Hippocampal formation (tissue), 2 donors: Measurements from ENCODE around the gene SEPTIN14.
"Not testable (repeated sequence)": the region's sequence is repeated elsewhere in the genome, so short reads cannot be mapped to it uniquely, and the experiment has no call there.

Source experiments
- DNase-seq, 2 donors: peaks; one replicate each; lab custom pipeline; 2025; lab: John Stamatoyannopoulos, UW

Gene SEPTIN14

DNA sequence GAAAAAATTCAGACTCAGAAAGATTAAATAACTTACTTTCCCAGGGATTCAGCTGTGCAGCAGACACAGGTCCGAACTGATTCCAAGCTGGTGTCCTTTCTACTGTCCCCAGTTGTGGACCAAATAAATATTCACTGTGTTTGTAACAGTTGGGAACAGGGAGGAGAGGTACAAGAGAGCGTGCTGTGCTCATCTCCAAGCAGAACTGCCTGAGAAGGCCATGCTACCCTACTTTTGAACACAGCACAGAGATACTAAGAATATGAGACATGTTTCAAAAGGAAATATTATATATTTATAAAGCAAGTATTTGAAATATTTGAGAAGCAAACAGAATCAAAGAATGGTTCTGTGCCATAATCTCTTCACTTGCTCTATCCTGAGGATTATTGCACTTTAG, at the start of gene SEPTIN14:
TSS of gene SEPTIN14 (minus strand) at position 101 of the 400 bp plus-strand sequence. CDS start 756 bp downstream, outside the sequence.
- DNase-seq, result not testable (repeated sequence)

DNA sequence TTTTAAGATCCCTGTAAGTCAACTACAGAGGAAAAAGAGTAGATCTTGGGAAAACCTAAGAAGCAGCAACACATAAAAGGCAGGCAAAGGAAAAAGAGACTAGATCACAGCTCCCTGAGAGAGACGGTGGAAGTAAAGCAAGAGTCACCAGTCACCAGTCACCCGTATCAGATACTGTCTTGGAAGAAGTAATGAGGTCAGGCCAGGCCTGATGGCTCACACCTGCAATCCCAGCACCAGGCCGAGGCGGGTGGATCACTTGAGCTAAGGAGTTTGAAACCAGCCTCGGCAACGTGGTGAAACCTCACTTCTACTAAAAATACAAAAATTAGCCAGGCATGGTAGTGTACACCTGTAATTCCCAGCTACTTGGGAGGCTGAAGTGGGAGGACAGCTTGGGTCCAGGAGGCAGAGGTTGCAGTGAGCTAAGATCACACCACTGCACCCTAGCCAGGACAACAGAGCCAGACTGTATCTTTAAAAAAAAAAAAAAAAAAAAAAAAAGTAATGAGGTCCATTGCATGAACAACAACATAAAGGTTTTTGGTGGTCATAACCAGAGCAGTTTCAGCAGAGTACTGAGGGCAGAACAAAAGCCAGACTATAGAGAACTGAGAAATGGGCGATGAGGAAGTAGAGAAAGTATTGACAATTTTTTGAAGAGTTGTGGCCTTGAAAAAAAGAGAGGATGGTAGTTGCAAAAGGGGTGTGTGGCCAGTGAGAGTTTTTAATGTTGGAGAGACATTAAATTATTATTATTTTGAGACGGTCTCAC, 41.6 kb upstream of the SEPTIN14 start:
- DNase-seq, result no peak

DNA sequence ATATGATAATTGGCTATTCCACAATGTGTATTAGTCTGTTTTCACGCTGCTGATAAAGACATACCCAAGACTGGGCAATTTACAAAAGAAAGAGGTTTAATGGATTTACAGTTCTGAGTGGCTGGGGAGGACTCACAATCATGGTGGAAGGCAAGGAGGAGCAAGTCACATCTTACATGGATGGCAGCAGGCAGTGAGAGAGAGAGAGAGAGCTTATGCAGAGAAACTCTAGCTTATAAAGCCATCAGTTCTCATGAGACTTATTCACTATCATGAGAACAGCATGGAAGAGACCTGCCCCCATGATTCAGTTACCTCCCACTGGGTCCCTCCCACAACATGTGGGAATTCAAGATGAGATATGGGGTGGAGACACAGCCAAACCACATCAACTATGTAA, 38.5 kb upstream of the SEPTIN14 start:
- not testable (repeated sequence) for DNase-seq

DNA sequence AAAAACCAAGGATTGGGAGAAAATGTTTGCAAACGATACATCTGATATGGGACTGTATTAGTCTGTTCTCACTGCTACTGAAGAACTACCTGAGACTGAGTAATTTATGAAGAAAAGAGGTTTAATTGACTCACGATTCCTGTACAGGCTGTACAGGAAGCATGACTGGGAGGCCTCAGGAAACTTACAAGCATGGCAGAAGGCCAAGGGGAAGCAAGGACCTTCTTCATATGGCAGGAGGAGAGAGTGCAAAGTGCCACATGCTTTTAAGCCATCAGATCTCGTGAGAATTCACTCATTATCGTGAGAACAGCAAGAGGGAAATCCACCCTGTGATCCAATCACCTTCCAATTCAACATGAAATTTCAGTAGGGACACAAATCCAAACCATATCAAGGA, 35.7 kb upstream of the SEPTIN14 start:
- DNase-seq, result no peak

DNA sequence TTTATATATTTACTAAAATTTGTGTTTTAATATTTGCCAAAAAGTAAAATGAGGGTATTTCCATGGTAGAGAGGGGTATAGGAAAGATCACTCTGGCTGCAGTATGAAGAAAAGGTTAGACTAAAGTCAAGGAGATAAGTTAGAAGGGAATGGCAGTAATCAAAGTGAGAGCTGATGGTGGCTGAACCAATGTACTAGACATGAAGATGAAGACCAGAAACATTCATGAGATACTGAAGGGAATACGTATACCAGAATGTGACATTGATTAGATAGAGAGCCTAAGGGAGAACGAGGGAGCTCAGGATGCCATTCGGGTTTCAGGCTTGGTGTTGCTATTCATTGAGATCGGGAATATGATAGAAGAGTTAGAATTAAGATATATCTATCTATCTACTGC, 32.5 kb upstream of the SEPTIN14 start:
- DNase-seq, result no peak

DNA sequence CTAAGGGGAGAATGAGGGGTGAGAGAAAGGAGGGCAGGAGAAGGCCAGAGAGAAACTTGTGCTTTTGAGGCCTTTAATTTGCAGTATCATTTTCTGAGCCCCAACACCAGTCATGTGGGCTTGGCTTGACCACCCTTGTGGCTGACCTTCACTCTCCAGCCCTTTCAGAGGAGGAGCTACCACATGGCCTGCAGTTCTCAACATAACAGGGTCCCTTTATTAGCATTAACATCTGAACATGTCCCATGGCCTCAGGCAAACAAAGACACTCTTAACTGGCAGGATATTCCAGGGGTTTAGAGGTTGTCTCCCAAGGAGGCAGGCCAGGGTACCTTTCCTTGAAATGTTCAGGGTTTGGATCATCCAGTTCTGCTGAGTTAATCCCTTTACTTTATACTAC, 31.4 kb upstream of the SEPTIN14 start:
- DNase-seq, result no peak

DNA sequence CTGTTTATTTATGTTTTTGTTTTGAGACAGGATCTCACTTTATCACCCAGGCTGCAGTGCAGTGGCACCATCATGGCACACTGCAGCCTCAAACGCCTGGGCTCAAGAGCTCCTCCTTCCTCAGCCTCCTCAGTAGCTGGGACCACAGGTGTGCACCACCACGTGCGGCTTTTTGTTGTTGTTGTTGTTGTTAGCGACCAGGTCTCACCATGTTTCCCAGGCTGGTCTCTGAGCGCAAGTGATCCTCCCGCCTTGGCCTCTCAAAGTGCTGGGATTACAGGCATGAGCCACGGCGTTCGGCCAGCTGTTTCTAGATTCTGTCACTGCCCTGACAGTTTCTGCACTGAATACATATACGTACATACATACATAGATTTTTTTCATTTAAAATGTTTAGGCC, 25.8 kb upstream of the SEPTIN14 start:
- not testable (repeated sequence) for DNase-seq

DNA sequence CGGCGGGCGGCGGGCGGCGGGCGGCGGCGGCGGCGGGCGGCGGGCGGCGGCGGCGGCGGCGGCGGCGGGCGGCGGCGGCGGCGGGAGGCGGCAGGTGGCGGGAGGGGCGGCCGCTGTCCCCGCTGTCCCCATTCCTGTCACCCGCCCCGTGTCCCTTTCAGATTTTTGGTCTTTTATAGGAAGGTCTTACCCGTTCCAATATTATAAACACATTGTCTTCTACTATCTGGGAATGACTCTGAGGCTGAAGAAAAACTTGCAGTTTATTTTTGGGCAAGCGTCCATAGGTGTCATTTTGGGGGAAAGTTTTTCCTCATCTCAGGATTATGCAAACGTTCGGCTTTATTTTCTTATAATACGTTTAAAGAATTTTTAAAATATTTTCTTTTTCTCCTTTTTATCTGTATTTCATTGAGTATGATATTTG, 25.3 kb upstream of the SEPTIN14 start:
- DNase-seq, result no peak

DNA sequence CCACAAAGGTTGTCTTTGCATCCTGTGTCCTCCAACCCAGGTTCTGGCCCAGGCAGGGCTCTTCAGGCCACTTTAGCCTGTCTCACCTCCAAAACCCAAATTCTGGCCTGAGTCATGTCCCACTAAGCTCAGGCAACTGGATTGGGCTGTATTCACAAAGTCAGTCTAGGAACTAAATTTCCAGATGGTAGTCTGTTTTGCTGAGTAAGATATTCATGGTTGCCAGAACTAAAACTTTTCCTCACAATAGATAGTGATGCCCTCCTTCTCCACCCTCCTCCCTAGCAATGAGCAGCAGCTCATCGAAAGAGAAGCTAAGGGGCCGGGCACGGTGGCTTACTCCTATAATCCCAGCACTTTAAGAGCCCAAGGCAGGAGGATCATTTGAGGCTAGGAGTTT, 21.8 kb upstream of the SEPTIN14 start:
- DNase-seq, result no peak

DNA sequence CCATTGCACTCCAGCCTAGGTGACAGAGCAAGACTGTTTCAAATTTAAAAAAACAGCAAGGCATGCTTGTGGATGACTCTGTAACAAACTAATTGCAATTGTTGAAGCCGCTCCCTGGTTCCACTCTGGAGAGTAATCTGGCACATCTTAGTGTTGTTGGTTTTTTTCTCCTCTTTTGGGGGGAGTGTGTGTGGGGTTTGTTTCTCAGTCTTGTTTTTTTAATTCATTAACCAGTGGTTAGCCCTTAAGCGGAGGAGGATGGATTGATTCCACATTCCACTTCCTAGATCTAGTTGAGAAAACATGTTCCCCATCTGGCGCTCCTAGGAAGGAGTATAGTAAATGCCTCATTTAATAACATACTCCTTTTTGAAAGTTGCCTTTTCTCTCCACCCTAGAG, 16.1 kb upstream of the SEPTIN14 start:
- no peak for DNase-seq

DNA sequence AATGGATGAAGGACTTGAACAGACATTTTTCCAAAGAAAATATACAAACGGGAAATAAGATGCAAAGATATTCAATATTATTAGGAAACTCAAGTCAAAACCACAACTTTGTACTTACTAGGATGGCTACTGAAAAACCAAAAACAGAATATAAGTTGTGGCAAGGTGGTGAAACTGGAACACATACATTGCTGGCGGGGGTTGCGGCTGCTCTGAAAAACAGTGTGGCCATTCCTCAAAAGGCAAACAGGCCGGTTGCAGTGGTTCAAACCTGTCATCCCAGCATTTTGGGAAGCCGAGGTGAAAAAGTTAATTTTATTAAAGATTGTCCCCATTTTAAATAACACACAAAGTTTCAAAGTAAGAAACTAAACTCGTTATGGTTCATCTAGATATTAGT, 14.8 kb upstream of the SEPTIN14 start:
- DNase-seq, result no peak

DNA sequence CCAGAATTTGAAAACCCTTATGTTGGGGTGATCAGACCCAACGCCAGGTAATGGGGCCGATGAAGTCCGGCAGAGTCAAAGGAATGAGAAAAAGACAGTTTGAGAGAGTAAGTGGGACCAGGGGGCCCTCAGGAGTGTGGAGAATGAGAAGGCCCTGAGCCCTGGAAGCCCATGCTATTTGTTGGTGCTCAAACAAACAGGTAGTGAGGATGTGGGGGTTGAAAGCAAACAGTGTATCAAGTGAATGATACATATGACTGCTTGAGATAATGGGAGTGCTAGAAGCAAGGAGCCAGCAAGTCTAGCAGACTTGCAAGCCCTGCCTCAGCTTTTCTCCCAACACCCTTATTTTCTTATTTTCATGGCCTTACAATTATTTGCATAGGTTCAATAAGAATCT, 11.2 kb upstream of the SEPTIN14 start:
- DNase-seq, result no peak

DNA sequence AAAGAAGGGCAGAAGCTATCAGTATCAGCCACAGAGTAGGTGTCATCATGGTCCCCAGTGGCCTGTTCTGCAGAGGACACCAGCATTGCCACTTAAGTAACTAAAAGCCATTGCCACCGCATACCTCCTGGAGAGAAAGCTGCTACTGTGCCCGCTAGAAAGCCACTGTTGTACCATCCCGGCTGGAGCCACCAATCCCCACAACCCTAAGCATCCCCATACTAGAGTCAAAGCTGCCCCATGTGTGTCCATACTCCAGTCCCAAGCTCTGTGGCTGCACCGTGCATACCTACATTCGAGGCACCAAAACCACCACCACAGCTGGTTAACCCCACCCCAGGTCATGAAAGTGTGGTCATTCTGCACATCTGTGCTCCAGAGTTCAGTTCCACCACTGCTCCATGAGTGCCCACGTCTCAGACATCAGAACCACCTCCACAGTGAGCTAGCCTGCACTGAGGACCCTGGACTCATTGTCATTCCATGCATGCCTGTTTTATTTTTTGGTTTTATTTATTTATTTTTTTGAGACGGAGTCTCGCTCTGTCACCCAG, 9.5 kb upstream of the SEPTIN14 start:
- DNase-seq, result no peak

DNA sequence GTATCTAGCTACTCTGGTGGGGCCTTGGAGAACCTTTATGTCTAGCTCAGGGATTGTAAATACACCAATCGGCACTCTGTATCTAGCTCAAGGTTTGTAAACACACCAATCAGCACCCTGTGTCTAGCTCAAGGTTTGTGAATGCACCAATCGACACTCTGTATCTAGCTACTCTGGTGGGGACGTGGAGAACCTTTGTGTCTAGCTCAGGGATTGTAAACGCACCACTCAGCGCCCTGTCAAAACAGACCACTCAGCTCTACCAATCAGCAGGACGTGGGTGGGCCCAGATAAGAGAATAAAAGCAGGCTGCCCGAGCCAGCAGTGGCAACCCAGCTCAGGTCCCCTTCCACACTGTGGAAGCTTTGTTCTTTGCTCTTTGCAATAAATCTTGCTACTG, 6.4 kb upstream of the SEPTIN14 start:
- DNase-seq, result not testable (repeated sequence)

DNA sequence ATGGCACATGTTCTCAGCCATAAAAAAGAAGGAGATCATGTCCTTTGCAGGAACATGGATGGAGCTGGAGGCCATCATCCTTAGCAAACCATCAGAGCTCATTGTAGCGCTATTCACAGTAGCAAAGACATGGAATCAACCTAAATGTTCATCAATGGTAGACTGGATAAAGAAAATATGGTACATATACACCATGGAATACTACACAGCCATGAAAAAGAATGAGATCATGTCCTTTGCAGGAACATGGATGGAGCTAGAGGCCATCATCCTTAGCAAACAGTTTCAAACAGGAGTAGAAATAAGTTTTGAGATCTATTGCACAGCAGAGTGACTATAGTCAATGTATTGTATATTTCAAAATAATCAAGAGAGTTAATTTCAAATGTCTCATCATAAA, 17.4 kb downstream of the SEPTIN14 start:
- not testable (repeated sequence) for DNase-seq

DNA sequence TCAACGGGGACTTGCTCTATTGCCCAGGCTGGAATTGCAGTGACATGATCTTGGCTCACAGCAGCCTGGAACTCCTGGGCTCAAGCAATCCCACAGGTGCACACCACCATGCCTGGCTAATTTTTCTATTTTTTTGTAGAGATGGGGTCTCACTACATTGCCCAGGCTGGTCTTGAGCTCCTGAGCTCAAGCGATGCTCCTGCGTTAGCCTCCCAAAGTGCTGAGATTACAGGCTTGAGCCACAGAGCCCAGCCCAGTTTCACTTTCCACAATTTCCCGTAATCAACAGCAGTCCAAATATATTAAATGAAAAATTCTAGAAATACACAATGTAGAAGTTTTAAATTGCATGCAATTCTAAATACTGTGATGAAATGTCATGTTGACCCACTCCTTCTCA, 24.0 kb downstream of the SEPTIN14 start:
- DNase-seq, result no peak

DNA sequence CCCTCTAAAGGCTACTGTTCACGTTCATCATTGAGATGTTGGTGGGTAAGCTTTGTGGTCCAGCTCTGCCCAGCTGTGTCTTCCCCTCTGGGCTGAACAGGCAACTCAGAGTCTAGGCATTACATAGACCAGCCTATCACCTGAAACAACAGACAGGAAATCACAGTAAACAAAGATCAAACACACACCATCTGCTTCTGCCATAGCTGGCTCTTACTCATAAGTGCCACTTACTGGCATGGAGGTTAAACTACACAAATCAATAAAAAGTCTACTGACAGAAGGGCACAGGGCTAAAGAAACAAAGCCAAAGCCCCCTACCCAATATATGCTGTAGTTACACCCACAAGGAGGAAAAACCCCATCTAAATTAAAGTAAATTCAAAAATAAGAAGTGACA, 35.0 kb downstream of the SEPTIN14 start:
- DNase-seq, result no peak

DNA sequence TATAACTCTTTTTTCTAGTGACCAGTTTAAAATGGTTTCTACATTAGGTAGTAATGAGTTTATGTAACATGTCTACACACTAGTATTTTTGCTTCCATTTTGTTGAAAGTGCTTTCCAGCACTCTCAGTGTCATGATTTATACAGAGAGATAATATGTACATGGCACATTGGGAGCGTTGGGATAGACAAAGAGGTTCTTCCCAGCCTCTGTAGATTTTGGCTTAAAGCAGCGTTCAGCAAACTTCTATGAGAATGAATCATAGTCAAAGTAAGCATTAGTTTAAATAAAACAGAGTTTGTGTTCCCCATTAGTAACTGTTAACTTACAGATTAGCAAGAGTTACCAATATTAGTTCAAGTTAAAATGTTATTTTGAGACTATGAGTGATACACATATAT, 43.9 kb downstream of the SEPTIN14 start:
- DNase-seq, result no peak

DNA sequence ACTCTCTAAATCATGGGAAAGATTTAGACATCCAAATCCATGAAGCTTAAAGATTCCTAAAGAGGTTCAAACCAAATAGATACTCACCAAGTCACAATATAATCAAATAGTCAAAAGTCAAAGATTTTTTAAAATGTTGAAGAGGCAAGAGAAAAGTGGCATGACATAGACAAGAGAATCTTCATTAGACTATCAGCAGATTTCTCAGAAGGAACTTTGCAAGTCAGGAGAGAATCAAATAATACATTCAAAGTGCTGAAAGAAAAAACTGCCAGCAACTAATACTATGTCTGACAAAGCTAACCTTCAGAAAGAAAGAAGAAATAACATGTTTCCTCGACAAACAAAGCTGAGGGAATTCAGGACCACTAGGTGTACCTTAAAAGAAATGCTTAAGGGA, 65.3 kb downstream of the SEPTIN14 start:
- DNase-seq, result not testable (repeated sequence)

DNA sequence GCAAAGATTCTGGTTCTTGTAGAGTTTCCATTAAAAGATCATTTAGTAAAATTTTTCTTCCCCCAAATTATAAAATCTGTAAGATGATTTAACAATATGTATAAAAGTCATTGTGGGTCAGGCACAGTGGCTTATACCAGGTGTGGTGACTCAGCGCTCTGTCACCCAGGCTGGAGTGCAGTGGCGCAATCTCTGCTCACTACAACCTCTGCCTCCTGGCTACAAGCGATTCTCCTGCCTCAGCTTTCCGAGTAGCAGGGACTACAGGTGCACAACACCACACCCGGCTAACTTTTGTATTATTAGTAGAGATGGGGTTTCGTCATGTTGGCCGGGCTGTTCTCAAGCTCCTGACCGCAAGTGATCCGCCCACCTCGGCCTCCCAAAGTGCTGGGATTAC, 68.0 kb downstream of the SEPTIN14 start:
- no peak for DNase-seq

DNA sequence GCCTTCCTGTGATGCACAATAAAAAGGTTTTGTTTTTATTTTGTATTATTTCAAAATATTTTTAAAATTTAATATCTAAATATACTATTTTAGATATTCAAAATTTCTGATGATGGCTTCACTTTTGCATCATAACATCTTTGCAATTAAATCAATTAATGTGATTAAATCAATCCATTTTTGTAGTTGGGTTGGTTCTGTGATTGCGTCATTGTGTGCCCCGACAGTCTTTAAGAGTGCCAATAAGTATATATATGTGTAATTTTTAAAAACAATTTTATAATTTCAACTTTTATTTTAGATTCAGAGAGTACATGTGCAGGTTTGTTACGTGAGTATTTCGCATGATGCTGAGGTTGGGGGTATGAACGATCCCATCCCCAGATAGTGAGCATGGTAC, 70.5 kb downstream of the SEPTIN14 start:
- DNase-seq, result no peak

DNA sequence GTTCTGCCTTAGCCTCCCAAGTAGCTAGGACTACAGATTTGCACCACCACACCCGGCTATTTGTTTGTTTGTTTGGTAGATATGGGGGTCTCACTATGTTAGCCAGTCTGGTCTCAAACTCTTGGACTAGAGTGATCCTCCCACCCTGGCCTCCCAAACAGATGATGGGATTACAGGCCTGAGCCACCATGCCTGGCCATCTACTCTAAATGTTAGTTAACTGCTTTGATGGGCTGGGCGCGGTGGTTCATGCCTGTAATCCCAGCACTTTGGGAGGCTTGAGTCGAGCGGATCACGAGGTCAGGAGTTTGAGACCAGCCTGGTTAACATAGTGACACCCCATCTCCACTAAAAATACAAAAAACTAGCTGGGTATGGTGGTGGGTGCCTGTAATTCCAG, 74.8 kb downstream of the SEPTIN14 start:
- no peak for DNase-seq

DNA sequence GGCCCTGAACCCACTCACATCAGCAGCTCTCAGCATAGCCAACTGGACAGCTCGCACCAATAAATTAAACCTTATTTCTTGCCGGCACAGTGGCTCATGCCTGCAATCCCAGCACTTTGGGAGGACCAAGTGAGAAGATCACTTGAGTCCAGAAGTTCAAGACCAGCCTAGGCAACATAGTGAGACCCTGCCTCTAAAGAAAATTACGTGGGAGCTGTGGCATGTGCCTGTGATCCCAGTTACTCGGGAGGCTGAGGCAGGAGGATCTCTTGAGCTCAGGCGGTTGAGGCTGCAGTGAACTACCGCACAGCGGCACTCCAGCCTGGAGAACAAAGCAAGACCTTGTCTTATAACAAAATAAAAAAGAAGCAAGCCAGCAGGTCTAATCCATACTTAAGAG, 75.7 kb downstream of the SEPTIN14 start:
- DNase-seq, result no peak

DNA sequence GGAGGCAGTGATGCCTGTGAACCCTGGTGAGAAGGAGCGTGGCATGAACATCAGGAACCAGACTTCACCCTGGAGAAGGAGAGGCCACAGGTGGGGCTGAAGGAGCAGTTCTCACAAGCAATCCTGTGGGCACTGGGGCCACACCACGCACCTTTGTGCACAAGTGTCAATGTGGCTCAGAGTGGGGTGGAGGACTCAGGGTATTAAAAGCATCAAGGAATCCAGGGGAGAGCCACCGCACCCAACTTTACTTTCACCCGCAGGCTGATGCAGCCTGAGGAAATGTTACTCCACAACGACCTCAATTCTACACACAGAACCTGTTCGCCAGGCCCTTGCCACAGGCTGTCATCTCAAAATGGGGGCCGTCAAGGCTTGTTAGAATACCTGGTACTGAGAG, 77.1 kb downstream of the SEPTIN14 start:
- DNase-seq, result not testable (repeated sequence)
